C4-2B (cell line): ENCODE measurements around the gene TSR3.

Experiments
- ZFX ChIP-seq: fragments of 450-650 bp; IDR thresholded peaks from 2 replicates; pipeline ENCODE4 v1.6.1; 2017
- TF ChIP-seq, protein P1 (sequence below): fragments of 450-650 bp; conservative IDR thresholded peaks from 2 replicates; pipeline ENCODE4 v1.5.1; 2017; ENCODE audit warnings: mild to moderate bottlenecking

DNA sequence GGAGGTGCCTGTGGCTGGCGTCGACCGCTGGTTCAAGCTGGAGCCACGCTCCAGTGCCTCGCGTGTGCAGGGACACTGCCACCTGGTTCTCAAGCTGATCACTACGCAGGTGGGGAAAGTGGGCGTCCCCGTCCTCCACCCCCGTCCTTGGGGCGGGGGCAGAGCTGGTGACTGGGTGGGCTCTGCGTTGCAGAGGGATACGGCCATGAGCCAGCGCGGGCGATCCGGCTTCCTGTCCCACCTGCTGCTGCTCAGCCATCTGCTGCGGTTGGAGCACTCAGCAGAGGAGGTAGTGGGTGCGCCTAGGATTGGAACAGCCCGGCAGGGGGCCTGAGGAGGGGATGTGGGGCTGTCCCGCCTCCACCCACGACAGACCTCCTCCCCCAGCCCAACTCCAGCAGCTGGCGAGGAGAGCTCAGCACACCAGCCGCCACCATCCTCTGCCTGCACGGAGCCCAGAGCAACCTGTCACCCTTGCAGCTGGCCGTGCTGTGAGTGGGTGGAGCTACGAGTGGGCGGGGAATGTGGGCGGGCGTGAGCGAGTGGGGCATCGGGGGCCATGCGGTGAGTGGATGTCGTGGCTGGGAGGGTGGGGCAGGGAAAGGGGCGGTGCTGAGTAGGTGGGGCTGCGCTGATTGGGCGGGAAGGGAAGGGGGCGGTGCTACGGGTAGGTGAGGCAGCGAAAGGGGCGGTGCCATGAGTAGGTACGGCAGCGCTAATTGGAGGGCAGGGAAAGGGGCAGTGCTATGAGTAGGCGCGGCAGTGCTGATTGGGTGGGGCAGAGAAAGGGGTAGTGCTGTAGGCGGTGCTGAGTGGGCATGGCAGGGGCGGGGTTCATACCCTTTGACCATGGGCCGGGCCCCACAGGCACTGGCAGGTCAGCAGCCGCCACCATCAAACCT, 8.9 kb downstream of the TSR3 start:
- TF ChIP-seq, protein P1, sequence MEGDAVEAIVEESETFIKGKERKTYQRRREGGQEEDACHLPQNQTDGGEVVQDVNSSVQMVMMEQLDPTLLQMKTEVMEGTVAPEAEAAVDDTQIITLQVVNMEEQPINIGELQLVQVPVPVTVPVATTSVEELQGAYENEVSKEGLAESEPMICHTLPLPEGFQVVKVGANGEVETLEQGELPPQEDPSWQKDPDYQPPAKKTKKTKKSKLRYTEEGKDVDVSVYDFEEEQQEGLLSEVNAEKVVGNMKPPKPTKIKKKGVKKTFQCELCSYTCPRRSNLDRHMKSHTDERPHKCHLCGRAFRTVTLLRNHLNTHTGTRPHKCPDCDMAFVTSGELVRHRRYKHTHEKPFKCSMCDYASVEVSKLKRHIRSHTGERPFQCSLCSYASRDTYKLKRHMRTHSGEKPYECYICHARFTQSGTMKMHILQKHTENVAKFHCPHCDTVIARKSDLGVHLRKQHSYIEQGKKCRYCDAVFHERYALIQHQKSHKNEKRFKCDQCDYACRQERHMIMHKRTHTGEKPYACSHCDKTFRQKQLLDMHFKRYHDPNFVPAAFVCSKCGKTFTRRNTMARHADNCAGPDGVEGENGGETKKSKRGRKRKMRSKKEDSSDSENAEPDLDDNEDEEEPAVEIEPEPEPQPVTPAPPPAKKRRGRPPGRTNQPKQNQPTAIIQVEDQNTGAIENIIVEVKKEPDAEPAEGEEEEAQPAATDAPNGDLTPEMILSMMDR: no peak
- TF ChIP-seq ZFX: no peak
